Measurements from ENCODE around the gene CYP2C19. TPM values are rescaled to one million over a fixed set of nuclear protein-coding genes. Genes with fewer than 3 reads are reported as not detected.

Gene CYP2C19
- not detected in 2 replicates for total RNA-seq

DNA sequence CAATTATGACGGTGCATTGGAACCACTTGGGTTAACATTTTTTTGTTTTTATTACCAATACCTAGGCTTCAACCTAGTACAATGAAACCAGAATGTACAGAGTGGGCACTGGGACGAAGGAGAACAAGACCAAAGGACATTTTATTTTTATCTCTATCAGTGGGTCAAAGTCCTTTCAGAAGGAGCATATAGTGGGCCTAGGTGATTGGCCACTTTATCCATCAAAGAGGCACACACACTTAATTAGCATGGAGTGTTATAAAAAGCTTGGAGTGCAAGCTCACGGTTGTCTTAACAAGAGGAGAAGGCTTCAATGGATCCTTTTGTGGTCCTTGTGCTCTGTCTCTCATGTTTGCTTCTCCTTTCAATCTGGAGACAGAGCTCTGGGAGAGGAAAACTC lies at the start of gene CYP2C19:
CYP2C19 (plus strand) TSS at position 289 of the 400 bp plus-strand sequence; CDS start at position 314, 25 bp downstream.

Other genes starting within 250 kb of the CYP2C19 start
- gene HELLS, start 216.9 kb upstream of the CYP2C19 start, total RNA-seq = 22.6 and 27.5 TPM in 2 replicates
- not detected in 2 replicates for gene CYP2C18, start 79.0 kb upstream of the CYP2C19 start, total RNA-seq
- not detected in 2 replicates for gene CYP2C9, start 176.0 kb downstream of the CYP2C19 start, total RNA-seq